Cerebellar cortex (tissue), 1 donor: Measurements from ENCODE around the gene DUS1L.
"Not testable (repeated sequence)": the region's sequence is repeated elsewhere in the genome, so short reads cannot be mapped to it uniquely, and the experiment has no call there.

Experiments used
- DNase-seq: peaks from one replicate; pipeline ENCODE4 v3.0.0-alpha.2; 2015; ENCODE audit warnings: low spot score

The DUS1L gene

DNA sequence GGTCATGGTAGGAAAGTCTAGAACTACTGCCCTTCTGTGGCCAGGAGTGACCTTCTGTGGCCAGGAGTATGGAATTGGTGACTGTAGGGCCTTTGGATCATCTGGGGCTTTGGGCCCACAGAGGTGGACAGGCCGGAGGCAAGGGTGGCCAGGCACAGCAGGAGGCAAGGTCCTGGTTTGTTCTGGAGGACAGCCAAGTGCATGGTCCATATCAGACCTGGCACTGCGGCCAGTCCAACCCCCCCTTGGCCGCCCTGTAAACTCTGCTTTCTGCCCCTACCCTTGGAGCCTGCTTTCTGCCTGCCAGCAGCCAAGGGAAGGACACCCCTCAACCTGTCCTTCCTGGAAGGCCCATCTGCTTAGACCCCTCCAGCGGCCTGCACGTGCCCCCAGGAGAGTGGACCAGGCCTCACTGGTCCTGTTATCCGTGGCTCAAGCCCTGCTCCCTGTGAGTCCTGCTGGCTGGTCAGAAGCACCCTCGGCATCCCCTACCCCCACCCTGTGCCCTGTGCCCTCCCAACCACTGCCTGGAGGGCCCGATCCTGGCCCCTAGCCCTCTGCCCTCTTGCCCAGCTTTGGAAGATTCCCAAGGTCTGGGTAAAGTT lies 25.8 kb downstream of the DUS1L start:
- DNase-seq, result no peak

- not testable (repeated sequence) for DNase-seq
Measured at GRCh38 chr17:82038796-82039409, 26.7 kb downstream of the DUS1L start.

GRCh38 chr17:82037889-82038195 lies 27.8 kb downstream of the DUS1L start:
- no peak for DNase-seq

- DNase-seq, result peak; percentile 98
Measured at GRCh38 chr17:82037092-82037888, 28.3 kb downstream of the DUS1L start, which contains the start of gene DCXR. TSS of gene DCXR (minus strand) at chr17:82037697. CDS start at chr17:82037682, 15 bp downstream.

GRCh38 chr17:82036634-82037091 lies 28.9 kb downstream of the DUS1L start:
- no peak for DNase-seq

DNA sequence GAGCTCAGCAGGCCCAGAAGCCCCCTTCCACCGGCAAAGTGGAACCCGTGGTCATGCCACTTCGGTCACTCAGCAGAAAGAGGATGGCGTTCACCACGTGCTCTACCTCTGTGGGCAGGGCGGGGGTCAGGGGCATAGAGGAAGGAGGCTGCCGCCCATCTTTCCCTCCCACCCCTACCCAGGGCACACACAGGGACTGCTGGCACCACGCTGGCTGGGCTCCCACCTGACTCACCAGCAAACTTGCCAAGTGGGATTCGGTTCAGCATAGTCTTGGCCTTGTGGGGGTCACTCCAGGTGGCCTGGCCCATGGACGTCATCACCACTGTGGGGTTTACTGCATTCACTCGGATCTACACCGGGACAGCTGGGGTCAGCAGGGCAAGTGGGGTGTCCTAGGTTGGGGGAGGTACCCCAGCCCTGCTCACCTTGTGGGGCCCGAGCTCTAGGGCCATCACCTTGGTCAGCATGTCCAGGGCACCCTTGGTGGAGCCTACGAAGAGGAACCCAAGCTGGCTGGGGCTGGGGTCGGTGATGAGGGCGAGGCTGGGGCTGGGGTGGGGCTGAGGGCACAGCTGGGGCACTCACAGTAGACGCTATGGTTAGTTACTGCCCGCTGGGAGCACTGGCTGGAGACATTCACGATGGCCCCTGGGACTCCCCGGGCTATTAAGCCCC lies 29.5 kb downstream of the DUS1L start:
- no peak for DNase-seq

GRCh38 chr17:82035488-82035887 lies 30.1 kb downstream of the DUS1L start:
- DNase-seq, result no peak

GRCh38 chr17:82034371-82035011 lies 31.1 kb downstream of the DUS1L start:
- DNase-seq, result peak; percentile 43

DNA sequence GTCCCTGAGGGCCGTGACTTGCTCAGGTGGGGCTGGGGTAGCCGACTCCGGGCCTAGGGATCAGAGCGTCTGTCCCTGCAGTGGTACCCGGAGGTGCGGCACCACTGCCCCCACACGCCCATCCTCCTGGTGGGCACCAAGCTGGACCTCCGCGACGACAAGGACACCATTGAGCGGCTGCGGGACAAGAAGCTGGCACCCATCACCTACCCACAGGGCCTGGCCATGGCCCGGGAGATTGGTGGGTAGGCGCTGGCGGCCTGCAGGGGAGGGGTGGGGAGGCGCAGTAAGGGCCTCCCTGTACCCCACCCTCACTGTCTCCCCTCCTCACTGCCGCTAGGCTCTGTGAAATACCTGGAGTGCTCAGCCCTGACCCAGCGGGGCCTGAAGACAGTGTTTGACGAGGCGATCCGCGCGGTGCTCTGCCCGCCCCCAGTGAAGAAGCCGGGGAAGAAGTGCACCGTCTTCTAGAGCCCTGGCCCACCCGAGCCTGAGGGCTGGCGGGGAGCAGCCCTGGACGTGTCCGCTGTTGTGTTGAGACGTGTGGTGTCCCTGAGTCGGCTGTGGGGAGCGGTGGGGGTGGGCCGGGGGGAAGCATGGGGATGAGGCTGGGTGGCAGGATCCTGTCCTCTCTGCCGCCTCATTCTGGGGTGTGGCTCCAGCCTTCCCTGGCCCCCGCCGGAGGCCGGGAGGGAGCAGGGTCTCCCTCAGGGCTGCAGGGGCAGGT lies 32.1 kb downstream of the DUS1L start:
- no peak for DNase-seq

DNA sequence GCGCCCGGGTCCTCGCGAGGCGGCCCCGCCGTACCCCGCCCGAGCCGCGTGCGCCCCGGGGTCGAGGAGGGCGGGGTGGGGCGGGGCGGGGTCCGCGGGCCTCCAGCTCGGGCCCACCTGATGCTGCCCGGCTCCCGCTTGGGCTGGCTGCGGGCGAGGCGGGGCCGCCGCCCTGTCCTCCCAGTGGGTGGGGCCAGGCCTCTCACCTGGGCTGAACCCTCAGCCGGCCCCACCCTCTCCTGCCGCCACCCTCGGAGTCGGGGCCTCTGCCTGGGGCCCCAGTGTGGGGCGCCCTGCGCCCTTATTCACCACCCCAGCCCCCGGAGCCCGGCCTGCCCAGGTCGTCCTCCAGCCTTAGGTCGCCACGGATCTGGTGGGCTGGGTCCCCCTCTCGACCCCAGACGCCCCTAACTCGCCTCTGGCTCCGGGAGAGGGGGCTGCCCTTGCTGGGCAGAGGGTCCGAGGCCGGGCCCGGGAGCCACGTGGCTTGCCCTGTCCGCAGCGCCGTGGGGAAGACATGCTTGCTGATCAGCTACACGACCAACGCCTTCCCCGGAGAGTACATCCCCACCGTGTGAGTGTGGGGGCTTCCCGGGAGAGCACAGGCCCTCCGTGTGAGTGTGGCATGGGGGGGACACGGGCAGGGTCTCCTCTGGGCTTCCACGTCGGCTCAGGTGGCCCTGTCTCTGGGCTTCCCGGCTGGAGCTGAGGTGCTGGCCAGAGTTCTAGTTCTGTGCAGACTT lies 33.5 kb downstream of the DUS1L start:
- DNase-seq, result peak; percentile 45

- DNase-seq, result peak; percentile 17
Measured at GRCh38 chr17:82031303-82031884, 34.2 kb downstream of the DUS1L start, which contains the start of gene RAC3. TSS of gene RAC3 (plus strand) at chr17:82031678. CDS start at chr17:82031762, 84 bp downstream.

- peak; percentile 84 for DNase-seq
Measured at GRCh38 chr17:82030470-82031302, 34.9 kb downstream of the DUS1L start.

DNA sequence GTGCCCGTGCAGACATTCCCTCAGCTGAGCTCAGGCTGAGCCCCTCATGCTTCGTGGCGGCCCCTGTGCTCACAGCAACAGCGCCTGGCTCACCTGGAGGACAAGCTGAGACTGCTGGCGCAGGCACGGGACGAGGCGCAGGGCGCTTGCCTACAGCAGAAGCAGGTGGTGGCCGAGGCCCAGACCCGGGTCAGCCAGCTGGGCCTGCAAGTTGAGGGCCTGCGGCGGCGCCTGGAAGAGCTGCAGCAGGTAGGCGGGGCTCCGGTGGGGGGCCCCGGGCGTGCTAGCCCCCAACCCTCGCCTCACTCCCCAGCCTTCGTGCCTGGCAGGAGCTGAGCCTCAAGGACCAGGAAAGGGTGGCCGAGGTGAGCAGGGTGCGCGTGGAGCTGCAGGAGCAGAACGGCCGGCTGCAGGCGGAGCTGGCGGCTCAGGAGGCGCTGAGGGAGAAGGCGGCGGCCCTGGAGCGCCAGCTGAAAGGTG lies 35.6 kb downstream of the DUS1L start:
- DNase-seq, result no peak

GRCh38 chr17:82029391-82029790 lies 36.2 kb downstream of the DUS1L start:
- peak; percentile 83 for DNase-seq

- DNase-seq, result no peak
Measured at GRCh38 chr17:82028966-82029365, 36.6 kb downstream of the DUS1L start.

GRCh38 chr17:82028246-82028645 lies 37.4 kb downstream of the DUS1L start:
- DNase-seq, result no peak

- no peak for DNase-seq
Measured at GRCh38 chr17:82025401-82026107, 40.0 kb downstream of the DUS1L start.

DNA sequence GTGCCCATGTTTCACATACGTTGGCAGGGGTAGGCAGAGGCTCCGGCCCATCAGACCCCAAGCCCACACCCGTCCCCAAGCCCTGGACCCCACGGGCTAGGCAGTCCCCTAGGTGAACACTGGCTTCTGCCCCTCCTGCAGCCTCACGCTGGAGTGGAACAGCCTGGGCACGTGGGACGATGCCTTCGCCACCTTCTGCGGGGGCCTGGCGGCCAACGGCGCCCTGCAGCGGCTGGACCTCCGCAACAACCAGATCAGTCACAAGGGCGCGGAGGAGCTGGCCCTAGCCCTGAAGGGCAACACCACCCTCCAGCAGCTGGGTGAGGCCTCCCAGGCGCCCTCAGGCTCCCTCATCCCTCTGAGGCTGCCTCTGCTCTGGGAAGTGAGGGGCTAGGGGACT lies 40.7 kb downstream of the DUS1L start:
- DNase-seq, result no peak
